ENCODE measurements around the gene GFRA1.
A peak's percentile ranks its signal among the peaks of the same experiment; 100 is the strongest.

The GFRA1 gene

GRCh38 chr10:116256752-116257259 is 16.2 kb downstream of the GFRA1 start:
- Histone ChIP-seq H3K4me1 (ENCODE audit: control insufficient read depth, insufficient read depth, low read length, poor library complexity, severe bottlenecking) (peaks cover 8% of the 10 kb centered on the region), H3K27ac (ENCODE audit: low read depth, low read length, severe bottlenecking) (no peak overlapping the region), H3K9me3 (ENCODE audit: control insufficient read depth, low read length) (no peaks in the 10 kb centered on the region), H3K36me3 (ENCODE audit: control insufficient read depth, insufficient read depth, low read length) (no peaks in the 10 kb centered on the region), H3K4me3 (ENCODE audit: extremely low read depth, insufficient read depth, low read length, poor library complexity, severe bottlenecking) (no peak overlapping the region)
- WGBS, 2 experiments (ENCODE audit: insufficient coverage in 2 of 2) = 71 to 79% methylated on average over 2 of the region's 5 CpGs

DNA sequence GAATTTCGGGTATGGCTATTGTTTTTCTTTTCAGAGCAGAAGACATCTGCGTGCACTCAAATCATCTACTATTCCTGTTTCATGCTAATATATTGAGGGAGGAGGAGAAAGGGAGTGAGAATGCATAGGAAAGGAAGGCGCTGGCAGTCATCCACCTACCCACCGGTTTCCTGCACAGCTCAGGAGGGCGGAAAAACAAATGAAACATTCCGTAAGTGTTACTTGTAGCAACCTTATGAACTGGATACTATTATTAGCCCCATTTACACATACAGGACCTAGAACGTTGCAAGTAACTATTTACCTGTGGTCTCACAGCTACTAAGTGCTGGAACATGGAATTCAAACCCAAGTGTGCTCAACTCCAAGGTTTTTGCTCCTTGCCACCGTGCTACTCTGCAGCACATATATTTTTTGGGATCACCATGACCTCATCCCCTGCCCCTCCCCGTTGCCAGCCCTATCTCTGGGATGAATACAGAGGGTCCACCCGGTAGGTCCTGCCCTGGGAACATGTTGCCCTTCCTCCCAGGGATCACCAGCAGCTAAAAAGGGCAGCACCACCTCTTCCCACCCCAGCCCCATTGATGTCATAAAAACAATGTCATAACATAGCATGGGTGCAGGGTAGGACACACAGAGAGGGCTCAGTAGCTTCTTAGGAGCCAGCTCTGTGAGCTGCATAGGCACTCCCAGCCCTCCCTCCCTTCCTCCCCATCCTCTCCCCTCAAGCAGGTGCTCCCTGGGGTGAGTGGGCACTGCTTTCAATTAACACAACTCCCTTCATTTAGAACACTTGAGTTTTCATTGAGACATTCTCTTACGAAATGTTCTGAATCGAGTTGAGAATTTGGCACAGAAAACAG is 16.9 kb downstream of the GFRA1 start:
- Histone ChIP-seq H3K27ac (ENCODE audit: low read depth, low read length, severe bottlenecking) (no peak overlapping the region), H3K4me1 (ENCODE audit: control insufficient read depth, insufficient read depth, low read length, poor library complexity, severe bottlenecking) (peaks cover 8% of the 10 kb centered on the region), H3K9me3 (ENCODE audit: control insufficient read depth, low read length) (no peaks in the 10 kb centered on the region), H3K4me3 (ENCODE audit: extremely low read depth, insufficient read depth, low read length, poor library complexity, severe bottlenecking) (no peak overlapping the region), H3K36me3 (ENCODE audit: control insufficient read depth, insufficient read depth, low read length) (no peaks in the 10 kb centered on the region)
- WGBS, 2 experiments (ENCODE audit: insufficient coverage in 2 of 2) = 78 to 83% methylated on average over 4 to 5 of the region's 12 CpGs

DNA sequence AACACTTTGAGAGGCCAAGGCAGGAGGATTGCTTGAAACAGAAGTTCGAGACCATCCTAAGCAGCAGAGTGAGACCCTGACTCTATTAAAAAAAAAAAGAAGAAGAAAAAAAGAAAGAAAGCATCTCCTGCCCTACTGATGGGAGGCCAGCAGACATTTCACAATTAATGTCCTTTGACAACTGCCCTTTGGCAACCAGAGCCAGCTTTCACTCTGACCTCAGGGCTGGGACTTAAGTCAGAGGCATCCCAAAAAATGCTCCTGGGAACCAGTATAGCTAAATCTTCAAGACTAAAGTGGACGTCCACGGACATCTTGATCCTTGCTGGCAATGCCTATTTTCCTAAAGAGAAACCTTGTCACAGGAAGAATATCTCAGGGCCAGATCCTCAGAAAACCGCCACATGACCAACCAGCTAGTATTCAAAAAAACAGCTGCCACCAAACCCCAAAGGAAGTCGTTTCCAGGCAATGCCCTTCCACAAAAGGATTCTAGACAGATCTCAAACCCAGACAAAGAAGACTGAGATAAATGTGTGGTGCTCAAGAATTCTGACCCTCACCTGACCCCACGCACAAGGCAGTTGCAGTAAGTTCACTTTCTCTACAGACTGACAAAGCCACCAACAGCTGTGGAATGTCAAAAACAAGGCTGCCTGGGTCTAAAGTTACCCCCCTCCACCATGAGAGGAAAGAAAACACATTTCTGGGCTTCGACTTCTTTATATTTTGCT is 18.4 kb downstream of the GFRA1 start:
- 73 to 77% methylated on average over 2 to 3 of the region's 7 CpGs for WGBS, 2 experiments (ENCODE audit: insufficient coverage in 2 of 2)
- Histone ChIP-seq H3K27ac (ENCODE audit: low read depth, low read length, severe bottlenecking) (peak overlapping the region; percentile 43), H3K4me3 (ENCODE audit: extremely low read depth, insufficient read depth, low read length, poor library complexity, severe bottlenecking) (no peak overlapping the region)

DNA sequence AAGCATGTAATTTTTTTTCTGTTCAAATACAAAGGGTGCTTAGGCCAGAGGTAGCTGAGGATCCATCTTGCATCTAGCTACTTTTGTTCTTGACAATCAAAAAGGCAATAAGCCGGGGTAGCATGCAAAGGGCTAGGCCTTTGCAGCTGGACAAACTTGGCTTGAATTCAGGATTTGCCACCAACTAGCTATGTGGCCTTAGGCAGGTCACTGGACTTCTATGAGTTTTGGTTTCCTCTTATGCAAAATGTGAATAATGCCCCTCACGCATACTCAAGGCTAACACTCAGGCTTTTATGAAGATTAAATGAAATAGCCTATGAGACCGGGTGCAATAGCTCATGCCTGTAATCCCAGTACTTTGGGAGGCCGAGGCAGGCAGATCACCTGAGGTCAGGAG is 19.3 kb downstream of the GFRA1 start:
- Histone ChIP-seq H3K27ac (ENCODE audit: low read depth, low read length, severe bottlenecking) (no peak overlapping the region), H3K4me1 (ENCODE audit: control insufficient read depth, insufficient read depth, low read length, poor library complexity, severe bottlenecking) (peaks cover 8% of the 10 kb centered on the region), H3K4me3 (ENCODE audit: extremely low read depth, insufficient read depth, low read length, poor library complexity, severe bottlenecking) (no peak overlapping the region), H3K9me3 (ENCODE audit: control insufficient read depth, low read length) (no peaks in the 10 kb centered on the region), H3K36me3 (ENCODE audit: control insufficient read depth, insufficient read depth, low read length) (no peaks in the 10 kb centered on the region)
- WGBS, 2 experiments (ENCODE audit: insufficient coverage in 2 of 2) = 85 to 95% methylated on average over 2 to 3 of the region's 4 CpGs

More for the DNA sequence above, 18.4 kb downstream of the GFRA1 start:
- peaks cover 8% of the 10 kb centered on the region for H3K4me1 ChIP-seq (ENCODE audit: control insufficient read depth, insufficient read depth, low read length, poor library complexity, severe bottlenecking)
- H3K36me3 ChIP-seq (ENCODE audit: control insufficient read depth, insufficient read depth, low read length) = no peaks in the 10 kb centered on the region
- no peaks in the 10 kb centered on the region for H3K9me3 ChIP-seq (ENCODE audit: control insufficient read depth, low read length)

DNA sequence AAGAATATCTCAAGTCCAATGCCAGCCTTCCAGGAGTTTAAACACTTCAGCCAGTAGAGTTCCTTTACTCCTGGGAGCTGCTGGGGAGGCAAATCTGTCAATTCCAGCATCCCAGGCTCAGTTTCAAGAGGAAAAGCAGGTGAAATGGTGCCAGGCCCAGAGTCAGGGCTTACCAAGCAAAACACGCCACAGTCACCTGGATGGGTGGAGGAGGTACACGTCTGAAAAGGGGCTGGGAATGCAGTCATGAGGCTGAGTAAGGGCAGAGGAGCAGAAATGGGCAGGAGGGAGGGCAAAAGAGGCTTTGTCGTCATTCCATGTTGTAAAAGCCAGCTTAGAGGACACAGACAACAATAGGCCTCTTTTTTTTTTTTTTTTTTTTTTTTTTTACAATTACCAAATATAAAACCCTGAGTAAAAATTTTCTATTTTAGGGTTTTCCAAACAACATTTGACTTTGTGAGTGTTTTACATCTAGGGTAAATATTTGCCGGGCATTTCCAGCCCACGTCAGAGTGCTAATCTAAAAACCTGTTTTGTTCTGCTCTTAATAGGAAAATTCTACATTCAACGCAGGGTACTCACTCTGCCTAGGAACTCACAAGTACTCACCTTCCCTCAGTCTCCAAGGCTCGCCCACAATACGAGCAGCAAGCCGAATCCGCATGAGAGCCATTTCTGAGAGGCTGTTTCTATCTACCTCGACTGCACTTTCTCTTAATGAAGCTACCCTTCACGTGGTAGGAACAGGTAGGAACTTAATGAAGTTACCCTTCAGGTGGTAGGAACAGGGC is 21.2 kb downstream of the GFRA1 start:
- Histone ChIP-seq H3K27ac (ENCODE audit: low read depth, low read length, severe bottlenecking) (no peak overlapping the region), H3K4me1 (ENCODE audit: control insufficient read depth, insufficient read depth, low read length, poor library complexity, severe bottlenecking) (peaks cover 8% of the 10 kb centered on the region), H3K9me3 (ENCODE audit: control insufficient read depth, low read length) (no peaks in the 10 kb centered on the region), H3K4me3 (ENCODE audit: extremely low read depth, insufficient read depth, low read length, poor library complexity, severe bottlenecking) (no peak overlapping the region), H3K36me3 (ENCODE audit: control insufficient read depth, insufficient read depth, low read length) (no peaks in the 10 kb centered on the region)
- 65 to 90% methylated on average over 4 to 7 of the region's 12 CpGs for WGBS, 2 experiments (ENCODE audit: insufficient coverage in 2 of 2)

DNA sequence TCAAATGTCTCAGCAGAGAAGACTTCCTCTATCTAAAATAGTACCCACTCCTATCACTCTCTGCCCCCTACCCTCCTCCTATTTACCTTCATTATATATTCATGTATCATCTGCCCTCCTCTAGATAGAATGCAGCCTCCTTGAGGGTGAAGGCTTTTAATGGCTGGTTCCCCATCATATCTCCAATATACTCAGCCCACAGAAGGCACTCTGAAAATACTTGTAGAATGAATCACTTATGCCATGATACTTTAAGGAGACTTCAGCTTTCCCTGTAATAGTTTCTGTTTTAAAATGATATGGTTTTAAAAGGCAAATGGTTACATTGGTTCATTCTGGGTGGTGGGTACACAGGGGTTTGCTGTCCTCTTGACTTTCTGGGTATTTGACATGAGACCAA is 25.3 kb downstream of the GFRA1 start:
- no peak overlapping the region for H3K27ac ChIP-seq (ENCODE audit: low read depth, low read length, severe bottlenecking)
- no peaks in the 10 kb centered on the region for H3K4me1 ChIP-seq (ENCODE audit: control insufficient read depth, insufficient read depth, low read length, poor library complexity, severe bottlenecking)
- H3K4me3 ChIP-seq (ENCODE audit: extremely low read depth, insufficient read depth, low read length, poor library complexity, severe bottlenecking) = no peak overlapping the region
- H3K9me3 ChIP-seq (ENCODE audit: control insufficient read depth, low read length) = no peaks in the 10 kb centered on the region
- no peaks in the 10 kb centered on the region for H3K36me3 ChIP-seq (ENCODE audit: control insufficient read depth, insufficient read depth, low read length)

- no peaks in the 10 kb centered on the region for H3K9me3 ChIP-seq (ENCODE audit: control insufficient read depth, low read length)
- no peak overlapping the region for H3K4me3 ChIP-seq (ENCODE audit: extremely low read depth, insufficient read depth, low read length, poor library complexity, severe bottlenecking)
- 96 to 100% methylated on average over 4 to 5 of the region's 9 CpGs for WGBS, 2 experiments (ENCODE audit: insufficient coverage in 2 of 2)
- no peak overlapping the region for H3K27ac ChIP-seq (ENCODE audit: low read depth, low read length, severe bottlenecking)
- no peaks in the 10 kb centered on the region for H3K4me1 ChIP-seq (ENCODE audit: control insufficient read depth, insufficient read depth, low read length, poor library complexity, severe bottlenecking)
- no peaks in the 10 kb centered on the region for H3K36me3 ChIP-seq (ENCODE audit: control insufficient read depth, insufficient read depth, low read length)
Measured at GRCh38 chr10:116246263-116246662, 26.7 kb downstream of the GFRA1 start.

DNA sequence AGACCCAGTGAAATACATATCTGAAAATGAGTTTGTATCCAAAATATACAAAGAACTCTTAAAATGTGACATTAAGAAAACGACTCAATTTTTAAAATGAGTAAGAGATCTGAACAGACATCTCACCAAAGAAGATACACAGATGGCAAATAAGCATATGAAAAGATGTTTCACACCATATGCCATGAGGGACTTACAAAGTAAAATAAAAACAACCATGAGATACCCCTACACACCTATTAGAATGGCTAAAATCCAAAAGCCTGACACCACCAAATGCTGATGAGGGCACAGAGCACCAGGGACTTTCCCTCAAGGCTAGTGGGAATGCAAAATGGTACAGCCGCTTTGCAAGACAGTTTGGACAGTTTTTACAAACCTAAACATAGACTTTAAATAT is 27.9 kb downstream of the GFRA1 start:
- H3K27ac ChIP-seq (ENCODE audit: low read depth, low read length, severe bottlenecking) = no peak overlapping the region
- no peaks in the 10 kb centered on the region for H3K4me1 ChIP-seq (ENCODE audit: control insufficient read depth, insufficient read depth, low read length, poor library complexity, severe bottlenecking)
- WGBS, 2 experiments (ENCODE audit: insufficient coverage in 2 of 2) = 89 to 100% methylated on average over 1 of the region's 2 CpGs
- H3K36me3 ChIP-seq (ENCODE audit: control insufficient read depth, insufficient read depth, low read length) = no peaks in the 10 kb centered on the region
- H3K4me3 ChIP-seq (ENCODE audit: extremely low read depth, insufficient read depth, low read length, poor library complexity, severe bottlenecking) = no peak overlapping the region
- H3K9me3 ChIP-seq (ENCODE audit: control insufficient read depth, low read length) = no peaks in the 10 kb centered on the region

DNA sequence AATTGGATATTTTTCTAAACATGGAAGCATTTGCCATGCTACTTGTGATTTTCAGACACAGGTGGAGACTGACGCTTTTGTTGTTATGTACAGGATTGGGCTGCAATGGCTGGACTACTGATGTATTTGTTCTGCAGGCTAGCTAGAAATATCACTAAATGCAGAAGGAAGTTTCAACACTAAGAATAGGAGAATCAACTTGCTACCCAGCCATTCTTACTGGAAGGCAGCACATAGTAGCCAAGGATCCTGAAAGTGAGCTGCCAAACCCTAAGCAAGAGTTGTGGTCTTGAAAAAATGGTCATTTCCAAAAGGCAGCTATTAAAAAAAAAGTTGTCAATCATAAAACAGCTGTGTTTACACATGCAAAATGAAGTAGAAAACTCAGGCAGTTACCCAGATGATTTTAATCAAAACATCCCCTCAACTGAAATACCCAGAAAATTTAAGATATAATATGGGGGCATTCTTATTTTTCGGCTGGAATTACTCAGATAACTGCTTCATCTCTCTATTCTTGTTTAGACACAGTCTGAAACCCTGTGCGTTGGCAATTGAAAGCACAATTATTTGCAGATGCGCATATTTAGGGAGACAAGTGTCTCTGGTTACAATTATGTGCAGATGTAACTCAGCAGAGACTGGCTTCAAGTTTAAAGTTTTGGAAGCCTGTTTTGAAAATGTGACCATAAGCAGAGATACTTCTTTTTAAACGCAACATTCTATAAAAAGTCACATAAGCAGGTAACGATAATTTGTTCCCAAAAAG is 31.2 kb downstream of the GFRA1 start:
- H3K27ac ChIP-seq (ENCODE audit: low read depth, low read length, severe bottlenecking) = no peak overlapping the region
- no peak overlapping the region for H3K4me3 ChIP-seq (ENCODE audit: extremely low read depth, insufficient read depth, low read length, poor library complexity, severe bottlenecking)
- no peaks in the 10 kb centered on the region for H3K4me1 ChIP-seq (ENCODE audit: control insufficient read depth, insufficient read depth, low read length, poor library complexity, severe bottlenecking)
- WGBS, 2 experiments (ENCODE audit: insufficient coverage in 2 of 2) = 88 to 100% methylated on average over 2 to 3 of the region's 6 CpGs
- H3K9me3 ChIP-seq (ENCODE audit: control insufficient read depth, low read length) = no peaks in the 10 kb centered on the region
- H3K36me3 ChIP-seq (ENCODE audit: control insufficient read depth, insufficient read depth, low read length) = no peaks in the 10 kb centered on the region

- no peak overlapping the region for H3K27ac ChIP-seq (ENCODE audit: low read depth, low read length, severe bottlenecking)
- no peaks in the 10 kb centered on the region for H3K9me3 ChIP-seq (ENCODE audit: control insufficient read depth, low read length)
- no peak overlapping the region for H3K4me3 ChIP-seq (ENCODE audit: extremely low read depth, insufficient read depth, low read length, poor library complexity, severe bottlenecking)
- no peaks in the 10 kb centered on the region for H3K4me1 ChIP-seq (ENCODE audit: control insufficient read depth, insufficient read depth, low read length, poor library complexity, severe bottlenecking)
- no peaks in the 10 kb centered on the region for H3K36me3 ChIP-seq (ENCODE audit: control insufficient read depth, insufficient read depth, low read length)
- 90 to 100% methylated on average over 6 of the region's 8 CpGs for WGBS, 2 experiments (ENCODE audit: insufficient coverage in 2 of 2)
Measured at GRCh38 chr10:116241085-116241484, 31.9 kb downstream of the GFRA1 start.

All from mesodermal cell (in vitro differentiated cells).